Endothelial cell of coronary artery (primary cell): ENCODE results near the gene ZNF658. TPM values are rescaled to one million over a fixed set of nuclear protein-coding genes. Genes with fewer than 3 reads are reported as not detected.

Experiments used
- total RNA-seq: library from RNA; depleted of rRNA; stranded (reverse); fragments of >200 nt; gene quantifications from 2 replicates; pipeline ENCODE4 v1.2.3, GENCODE V29; 2014

Gene ZNF658
- total RNA-seq: 4.0 and 4.1 TPM in 2 replicates

DNA sequence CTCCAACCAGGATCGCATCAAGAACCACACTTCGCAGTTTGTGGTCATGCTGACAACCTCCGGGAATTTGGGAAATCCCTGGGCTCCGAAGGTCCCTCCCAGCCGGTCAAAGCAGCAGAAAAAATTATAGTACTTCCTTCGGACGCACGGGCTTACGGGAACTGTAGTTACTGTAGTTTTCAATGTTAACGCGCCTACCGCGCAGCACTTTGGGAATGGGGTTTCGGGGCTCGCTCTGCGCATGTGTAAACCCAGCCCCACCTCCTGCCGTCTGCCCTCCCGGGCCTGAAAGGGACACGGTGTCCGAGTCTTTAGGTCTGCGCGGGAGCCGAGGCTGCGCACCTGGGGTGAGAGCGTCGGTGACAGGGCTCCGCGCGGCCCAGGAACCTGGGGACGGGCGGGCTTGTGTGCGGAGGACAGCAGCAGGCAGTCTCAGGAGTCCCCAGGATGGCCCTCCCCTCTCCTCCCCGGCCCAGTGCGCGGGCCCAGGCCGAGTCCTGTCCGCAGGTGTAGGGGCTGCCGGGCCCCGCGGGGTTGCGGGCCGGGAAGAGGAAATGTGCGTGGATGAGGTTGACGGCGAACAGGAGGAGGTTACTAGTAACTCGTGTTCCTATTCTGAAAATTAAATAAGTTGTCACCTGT is at the start of gene ZNF658:
ZNF658 (plus strand) TSS at position 236 of the 642 bp plus-strand sequence. CDS start 2,837 bp downstream, outside the sequence.

Other genes with a start within 250 kb of the ZNF658 start
- gene SPATA31A3, start 91.8 kb downstream of the ZNF658 start, total RNA-seq: not detected in 2 replicates